Measurements from ENCODE around the gene CAP2.

GRCh38 chr6:17347012-17347411 lies 46.4 kb upstream of the CAP2 start:
- TF ChIP-seq EZH2 (IDR thresholded peaks at IDR 0.05; ENCODE audit: insufficient read depth, poor library complexity, severe bottlenecking), result no peak
- TF ChIP-seq EZH2phosphoT487 (IDR thresholded peaks at IDR 0.05; ENCODE audit: insufficient read depth, low read depth), result no peak

All from GM23248 (cell line).